GM18951 (cell line): ENCODE data around the gene ROCK2.

Experiments used
- POLR2A ChIP-seq: IDR thresholded peaks from 4 replicates; pipeline ENCODE4 v1.6.1; 2011; ENCODE audit warnings: mild to moderate bottlenecking; ENCODE audit not compliant: insufficient read length, insufficient read depth; ENCODE audit errors: extremely low read depth
- in situ Hi-C: fragments of 300-500 bp; cut with MboI; formaldehyde crosslinking; loops from one replicate; pipeline ENCODE4 v1.12.0; 2022; ENCODE audit warnings: low sequenced_read_pairs, mixed read lengths, inconsistent platforms; ENCODE audit not compliant: unreplicated experiment

Gene ROCK2

GRCh38 chr2:11303290-11304013 lies 41.0 kb downstream of the ROCK2 start:
- no peak for TF ChIP-seq POLR2A
- in situ Hi-C loops = no loop called here

DNA sequence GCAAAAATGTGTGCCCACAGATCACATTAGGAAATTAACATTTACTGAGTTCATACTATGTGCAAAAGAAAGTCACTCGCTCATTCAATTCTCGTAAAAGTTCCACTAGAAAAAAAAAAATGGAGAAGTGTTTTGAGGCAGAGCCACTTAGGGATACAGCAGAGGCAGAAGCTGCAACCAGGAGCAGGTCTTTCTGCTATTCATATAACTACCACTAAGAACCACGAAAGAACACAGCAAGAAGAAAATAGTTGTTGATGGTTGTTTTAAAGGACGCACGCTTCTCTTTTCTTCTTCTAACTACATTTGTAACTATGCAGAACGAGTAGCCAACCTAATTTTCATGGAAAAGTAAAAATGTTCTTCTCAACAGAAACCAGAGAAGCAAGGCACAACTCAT lies 45.0 kb downstream of the ROCK2 start:
- no peak for TF ChIP-seq POLR2A
- in situ Hi-C loops = no loop called here

DNA sequence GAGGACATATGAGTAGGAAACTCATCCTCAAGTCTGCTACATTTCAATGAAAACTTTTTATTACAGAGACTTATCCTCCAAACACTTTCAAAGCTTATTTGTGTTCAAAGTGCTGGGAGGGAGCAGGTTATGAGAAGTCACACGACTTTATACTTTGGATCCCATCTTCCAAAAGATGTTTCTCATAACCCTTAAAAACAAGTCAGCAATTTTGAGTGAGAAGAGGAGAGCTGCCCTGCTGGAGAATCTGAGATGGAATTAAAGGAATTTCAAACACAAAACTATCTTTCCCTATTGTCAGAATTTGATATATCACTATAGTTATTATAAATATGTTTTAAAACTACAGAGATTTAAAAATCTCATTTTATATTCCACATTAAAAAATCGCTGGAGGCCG lies 45.8 kb downstream of the ROCK2 start:
- TF ChIP-seq POLR2A = no peak
- in situ Hi-C loops = no loop called here

DNA sequence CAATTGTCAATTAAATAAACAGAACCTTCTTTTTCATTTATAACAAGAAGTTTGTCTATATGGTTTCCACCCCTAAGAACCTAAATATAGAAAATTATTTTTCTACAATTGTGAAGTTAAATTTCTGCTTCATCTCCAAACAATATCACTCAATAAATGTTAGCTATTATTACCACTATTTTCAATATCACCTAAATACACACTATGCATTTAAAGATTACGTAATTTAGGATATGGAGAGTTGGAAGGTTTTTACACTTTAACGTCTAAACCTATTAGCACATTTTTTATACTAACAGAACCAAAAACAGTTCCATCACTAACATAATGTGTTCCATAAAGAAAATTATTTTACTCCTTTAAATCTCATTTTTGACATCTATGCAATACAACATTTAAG lies 48.0 kb downstream of the ROCK2 start:
- in situ Hi-C loops = no loop called here
- TF ChIP-seq POLR2A = no peak

DNA sequence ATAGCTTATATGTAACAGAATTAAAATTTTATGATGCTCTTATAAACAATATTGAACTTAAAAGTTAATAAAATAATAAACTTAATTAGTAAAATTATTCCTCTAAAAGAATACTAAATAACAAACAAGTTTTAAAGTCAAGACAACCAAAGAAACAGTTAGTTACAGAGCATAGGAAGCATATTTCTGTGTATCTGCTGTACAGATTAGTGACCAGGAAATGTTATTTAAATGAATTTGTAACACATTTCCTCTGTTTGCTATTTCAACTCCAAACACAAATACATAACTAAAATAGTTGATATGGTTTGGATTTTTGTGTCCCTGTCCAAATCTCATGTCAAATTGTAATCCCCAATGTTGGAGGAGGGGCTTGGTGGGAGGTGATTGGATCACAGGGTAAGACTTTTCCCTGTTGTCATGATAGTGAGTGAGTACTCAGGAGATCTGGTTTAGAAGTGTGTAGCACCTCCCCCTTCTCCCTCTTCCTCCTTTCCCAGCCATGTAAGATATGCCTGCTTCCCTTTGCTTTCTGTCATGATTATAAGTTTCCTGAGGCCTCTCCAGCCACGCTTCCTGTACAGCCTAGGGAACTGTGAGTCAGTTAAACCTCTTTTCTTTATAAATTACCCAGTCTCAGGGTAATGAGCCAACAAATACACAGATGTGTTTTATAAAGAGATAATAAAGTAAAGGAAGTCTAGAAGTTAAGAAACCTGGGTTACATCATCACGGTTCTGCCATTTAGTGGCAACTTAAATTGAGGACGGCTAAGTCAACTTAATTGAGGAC lies 51.8 kb downstream of the ROCK2 start:
- in situ Hi-C loops = no loop called here
- TF ChIP-seq POLR2A = no peak

DNA sequence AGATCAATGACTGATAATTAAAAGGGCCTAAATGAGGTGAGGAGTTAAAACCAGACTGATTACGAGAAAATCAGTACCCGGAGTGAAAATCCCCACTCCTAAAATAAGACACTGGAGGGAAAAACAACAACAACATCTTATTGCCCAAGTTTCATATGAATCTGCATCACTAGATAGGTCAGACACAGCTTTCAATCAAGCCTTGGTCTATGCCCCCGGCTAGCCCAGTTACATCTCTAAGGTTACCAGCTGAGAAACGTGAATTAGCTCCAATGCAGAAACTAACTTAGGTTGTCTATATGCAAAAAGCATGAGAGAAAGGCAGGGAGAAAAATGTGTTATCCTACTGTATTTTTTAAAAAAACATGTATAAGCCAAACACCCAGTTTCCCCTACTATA lies 53.7 kb downstream of the ROCK2 start:
- no peak for TF ChIP-seq POLR2A
- in situ Hi-C loops = no loop called here

DNA sequence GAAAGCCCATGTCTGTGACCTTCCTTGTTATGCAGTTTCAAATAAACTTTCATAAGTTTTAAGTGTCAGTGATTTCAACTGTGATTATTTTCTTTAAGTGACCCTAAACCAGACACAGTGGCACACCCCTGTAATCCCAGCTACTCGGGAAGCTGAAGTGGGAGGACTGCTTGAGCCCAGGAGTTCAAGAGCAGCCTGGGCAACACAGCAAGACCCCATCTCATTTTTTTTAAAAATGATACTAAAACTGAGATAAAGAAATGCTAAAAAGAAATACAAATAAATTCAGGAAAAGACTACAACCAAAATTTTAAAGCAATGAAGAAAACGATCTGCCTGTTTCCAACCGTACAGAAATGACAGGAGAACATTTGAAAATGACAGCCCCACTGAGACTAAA lies 54.2 kb downstream of the ROCK2 start:
- no peak for TF ChIP-seq POLR2A
- in situ Hi-C loops = no loop called here

- TF ChIP-seq POLR2A = no peak
- in situ Hi-C loops = no loop called here
These were observed 56.0 kb downstream of the ROCK2 start for GRCh38 chr2:11288431-11288830.

DNA sequence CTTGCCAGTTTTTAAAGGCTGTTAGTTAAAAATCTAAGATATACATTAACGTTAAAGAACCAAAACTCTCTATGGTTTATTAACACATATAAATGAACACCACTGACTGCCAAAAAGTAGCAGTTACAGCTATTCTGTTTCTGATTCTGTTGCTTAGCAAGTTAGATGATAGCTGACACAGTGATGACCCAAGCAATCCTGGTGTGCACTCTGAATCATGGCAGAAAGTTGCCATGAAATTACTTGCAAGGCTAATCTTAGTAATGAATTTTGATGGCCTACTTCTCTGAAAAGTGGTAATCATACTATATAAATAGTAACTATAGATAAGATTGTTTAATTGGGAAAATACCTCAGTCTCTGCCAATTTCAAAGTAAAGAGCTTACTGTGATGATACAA lies 57.7 kb downstream of the ROCK2 start:
- no peak for TF ChIP-seq POLR2A
- in situ Hi-C loops = no loop called here

DNA sequence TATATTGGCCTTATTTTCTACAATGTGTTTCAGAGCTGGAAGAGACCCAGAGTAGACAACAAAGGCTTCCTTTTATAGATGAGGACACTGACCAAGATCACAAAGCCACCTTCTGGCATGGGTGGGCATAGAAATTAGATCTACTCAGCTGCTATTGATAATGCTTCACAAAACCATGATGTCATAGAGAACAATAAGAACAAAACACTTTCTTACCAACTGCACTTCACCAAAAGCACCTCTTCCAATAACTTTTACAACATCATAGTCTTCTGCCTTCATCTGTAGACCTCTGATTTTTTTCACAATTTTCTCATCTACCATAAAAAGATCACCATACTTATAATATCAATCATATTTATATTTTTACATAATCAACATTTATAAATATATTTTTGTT lies 58.1 kb downstream of the ROCK2 start:
- in situ Hi-C loops = no loop called here
- TF ChIP-seq POLR2A = no peak

GRCh38 chr2:11285499-11285898 lies 58.9 kb downstream of the ROCK2 start:
- in situ Hi-C loops = no loop called here
- TF ChIP-seq POLR2A = no peak

DNA sequence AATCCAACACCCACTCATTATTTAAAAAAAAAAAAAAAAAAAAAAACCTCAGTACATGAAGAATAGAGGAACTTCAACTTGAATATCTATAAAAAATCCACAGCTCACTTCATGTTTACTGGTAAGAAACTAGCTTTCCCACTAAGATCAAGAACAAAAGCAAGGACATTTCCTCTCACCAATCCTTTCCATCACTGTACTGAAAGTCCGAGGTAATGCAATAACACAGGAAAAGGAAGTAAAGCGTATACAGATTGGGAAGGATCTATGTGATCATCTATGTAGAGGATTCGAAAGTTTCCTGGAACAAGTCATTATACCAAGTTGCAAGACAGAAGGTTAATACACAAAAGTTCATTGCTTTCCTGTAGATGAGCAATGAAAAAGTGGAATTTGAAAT lies 63.2 kb downstream of the ROCK2 start:
- in situ Hi-C loops = no loop called here

GRCh38 chr2:11280713-11281112 lies 63.7 kb downstream of the ROCK2 start:
- TF ChIP-seq POLR2A = no peak
- in situ Hi-C loops = no loop called here

More for the DNA sequence above, 63.2 kb downstream of the ROCK2 start:
- TF ChIP-seq POLR2A = no peak

DNA sequence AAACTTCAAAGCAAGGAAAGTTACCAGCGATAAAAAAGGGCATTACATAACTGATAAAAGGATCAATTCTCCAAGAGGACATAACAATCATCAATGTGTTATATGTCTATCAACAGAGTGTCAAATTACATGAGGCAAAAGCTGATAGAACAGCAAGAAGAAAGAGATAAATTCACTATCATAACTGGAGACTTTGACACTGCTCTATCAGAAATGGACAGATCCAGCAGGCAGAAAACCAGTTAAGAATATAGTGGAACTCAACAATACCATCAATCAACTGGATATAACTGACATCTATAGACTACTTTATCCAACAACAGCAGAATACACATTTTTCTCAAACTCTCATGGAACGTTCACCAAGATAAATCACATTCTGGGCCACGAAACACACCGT lies 65.0 kb downstream of the ROCK2 start:
- no peak for TF ChIP-seq POLR2A
- in situ Hi-C loops = no loop called here
